HL-60/S4 treated with phorbol 12-myristate 13-acetate at 8.2 ng/mL for 4 days and 3 days (cell line): ENCODE measurements around the gene CNN1.

Experiments used
- in situ Hi-C: fragments of 300-500 bp; cut with MboI; formaldehyde crosslinking; loops from 2 replicates; pipeline ENCODE4 v1.15.0; 2022; ENCODE audit warnings: low sequenced_read_pairs

The CNN1 gene

GRCh38 chr19:11598103-11598483 is 59.4 kb downstream of the CNN1 start:
- in situ Hi-C loops, result loop anchor here (25.0 kb wide), 1 partner anchor 1064 kb away; the partner anchor contains the start of genes MAN2B1 and WDR83

GRCh38 chr19:11598746-11599145 is 60.1 kb downstream of the CNN1 start:
- in situ Hi-C loops, result loop anchor here (25.0 kb wide), 1 partner anchor 1064 kb away; the partner anchor contains the start of genes MAN2B1 and WDR83

GRCh38 chr19:11599704-11600103 is 61.1 kb downstream of the CNN1 start:
- in situ Hi-C loops, result loop anchor here (25.0 kb wide), 1 partner anchor 1063 kb away; the partner anchor contains the start of genes MAN2B1 and WDR83
